Testis (tissue), 3 donors: Measurements from ENCODE around the gene CBR4. TPM values are rescaled to one million over a fixed set of nuclear protein-coding genes. Genes with fewer than 3 reads are reported as not detected.

Source experiments
- DNase-seq: peaks from one replicate; pipeline ENCODE4 v3.0.0-alpha.2; 2019
- H3K27ac ChIP-seq, 2 donors: fragments of 200-600 bp; sonication (generic); one replicate each; pipeline ENCODE4 v1.5.1; 2019
- H3K27me3 ChIP-seq: fragments of 200-600 bp; sonication (generic); one replicate; pipeline ENCODE4 v1.5.1; 2019
- H3K36me3 ChIP-seq: fragments of 200-600 bp; sonication (generic); one replicate; pipeline ENCODE4 v1.5.1; 2017; ENCODE audit warnings: low read depth; ENCODE audit errors: missing control alignments
- H3K4me1 ChIP-seq: fragments of 200-600 bp; sonication (generic); one replicate; pipeline ENCODE4 v1.5.1; 2019
- H3K4me3 ChIP-seq, 2 donors: fragments of 200-600 bp; sonication (generic); one replicate each; pipeline ENCODE4 v1.5.1; 2017 to 2019
- H3K9me3 ChIP-seq: fragments of 200-600 bp; sonication (generic); one replicate; pipeline ENCODE4 v1.5.1; 2017
- POLR2A ChIP-seq: fragments of 450-650 bp; IDR thresholded peaks from one replicate; pipeline ENCODE4 v1.6.1; 2017; ENCODE audit warnings: antibody characterized with exemption, mild to moderate bottlenecking, moderate library complexity
- WGBS, 2 donors: methylation state at CpG; one replicate each; pipeline ENCODE4 v1.1.5; 2018; 5-methylcytosine and 5-hydroxymethylcytosine counted together
- intact Hi-C: fragments of 100-400 bp; cut with DNase I; formaldehyde crosslinking; loops from one replicate; pipeline ENCODE4 v1.15.1; 2023; ENCODE audit warnings: low total_unique reads
- polyA plus RNA-seq: library from polyadenylated mRNA; stranded (reverse); fragments of 350-450 nt; fragmentation: Illumina TruSeq; extraction: RNeasy Lipid Tissue Mini Kit (QIAGEN cat#74804); gene quantifications from one replicate; pipeline ENCODE4 v1.2.3, GENCODE V29; 2014; ENCODE audit warnings: low read depth, low replicate concordance; ENCODE audit not compliant: insufficient read depth
- total RNA-seq, 2 donors: library from RNA; depleted of rRNA; stranded (reverse); fragments of >200 nt; gene quantifications; one replicate each; pipeline ENCODE4 v1.2.3, GENCODE V29; 2016
- TF ChIP-seq, protein P1 (sequence below), 3 experiments: fragments of 450-650 bp in 2 of 3; fragments of 200-600 bp in 1 of 3; sonication (generic) in 1 of 3; IDR thresholded peaks; one replicate each; pipeline ENCODE4 v1.5.1; 2016 to 2019; ENCODE audit warnings: antibody characterized with exemption in 3 of 3, mild to moderate bottlenecking in 2 of 3, moderate library complexity in 1 of 3

Gene CBR4
- total and polyA plus RNA-seq, 3 donors from 2014 or later = 14.0 to 36.4 (median 27.7) TPM

DNA sequence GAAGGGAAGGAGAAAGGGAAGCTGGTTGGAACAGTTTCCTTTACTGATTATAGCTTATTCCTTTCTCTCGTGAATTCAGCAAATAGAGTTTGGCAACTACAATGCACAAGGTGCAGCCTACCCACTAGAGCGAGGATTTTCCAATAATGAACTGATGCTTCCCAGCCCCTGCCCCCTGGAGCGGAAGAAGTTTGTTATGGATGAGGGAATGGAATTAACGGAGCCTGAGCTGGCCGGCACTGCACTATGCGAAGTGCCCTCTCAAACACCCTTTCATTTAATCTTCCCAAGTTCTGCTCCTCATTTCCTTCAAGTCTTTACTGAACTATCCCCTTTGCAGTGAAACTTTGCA is 42.5 kb upstream of the CBR4 start:
- DNase-seq = no peak
- H3K36me3 ChIP-seq = no peaks in the 10 kb centered on the region
- WGBS, 2 donors = 59 to 66% methylated on average over 6 of the region's 6 CpGs
- TF ChIP-seq, protein P1, sequence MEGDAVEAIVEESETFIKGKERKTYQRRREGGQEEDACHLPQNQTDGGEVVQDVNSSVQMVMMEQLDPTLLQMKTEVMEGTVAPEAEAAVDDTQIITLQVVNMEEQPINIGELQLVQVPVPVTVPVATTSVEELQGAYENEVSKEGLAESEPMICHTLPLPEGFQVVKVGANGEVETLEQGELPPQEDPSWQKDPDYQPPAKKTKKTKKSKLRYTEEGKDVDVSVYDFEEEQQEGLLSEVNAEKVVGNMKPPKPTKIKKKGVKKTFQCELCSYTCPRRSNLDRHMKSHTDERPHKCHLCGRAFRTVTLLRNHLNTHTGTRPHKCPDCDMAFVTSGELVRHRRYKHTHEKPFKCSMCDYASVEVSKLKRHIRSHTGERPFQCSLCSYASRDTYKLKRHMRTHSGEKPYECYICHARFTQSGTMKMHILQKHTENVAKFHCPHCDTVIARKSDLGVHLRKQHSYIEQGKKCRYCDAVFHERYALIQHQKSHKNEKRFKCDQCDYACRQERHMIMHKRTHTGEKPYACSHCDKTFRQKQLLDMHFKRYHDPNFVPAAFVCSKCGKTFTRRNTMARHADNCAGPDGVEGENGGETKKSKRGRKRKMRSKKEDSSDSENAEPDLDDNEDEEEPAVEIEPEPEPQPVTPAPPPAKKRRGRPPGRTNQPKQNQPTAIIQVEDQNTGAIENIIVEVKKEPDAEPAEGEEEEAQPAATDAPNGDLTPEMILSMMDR (IDR thresholded peaks at IDR 0.05) = no peak
- no peak for TF ChIP-seq POLR2A
- peaks cover 20% of the 10 kb centered on the region for H3K4me1 ChIP-seq
- H3K4me3 ChIP-seq = no peak overlapping the region
- intact Hi-C loops = no loop called here
- H3K27ac ChIP-seq = no peak overlapping the region
- H3K27me3 ChIP-seq = no peaks in the 10 kb centered on the region
- no peaks in the 10 kb centered on the region for H3K9me3 ChIP-seq

DNA sequence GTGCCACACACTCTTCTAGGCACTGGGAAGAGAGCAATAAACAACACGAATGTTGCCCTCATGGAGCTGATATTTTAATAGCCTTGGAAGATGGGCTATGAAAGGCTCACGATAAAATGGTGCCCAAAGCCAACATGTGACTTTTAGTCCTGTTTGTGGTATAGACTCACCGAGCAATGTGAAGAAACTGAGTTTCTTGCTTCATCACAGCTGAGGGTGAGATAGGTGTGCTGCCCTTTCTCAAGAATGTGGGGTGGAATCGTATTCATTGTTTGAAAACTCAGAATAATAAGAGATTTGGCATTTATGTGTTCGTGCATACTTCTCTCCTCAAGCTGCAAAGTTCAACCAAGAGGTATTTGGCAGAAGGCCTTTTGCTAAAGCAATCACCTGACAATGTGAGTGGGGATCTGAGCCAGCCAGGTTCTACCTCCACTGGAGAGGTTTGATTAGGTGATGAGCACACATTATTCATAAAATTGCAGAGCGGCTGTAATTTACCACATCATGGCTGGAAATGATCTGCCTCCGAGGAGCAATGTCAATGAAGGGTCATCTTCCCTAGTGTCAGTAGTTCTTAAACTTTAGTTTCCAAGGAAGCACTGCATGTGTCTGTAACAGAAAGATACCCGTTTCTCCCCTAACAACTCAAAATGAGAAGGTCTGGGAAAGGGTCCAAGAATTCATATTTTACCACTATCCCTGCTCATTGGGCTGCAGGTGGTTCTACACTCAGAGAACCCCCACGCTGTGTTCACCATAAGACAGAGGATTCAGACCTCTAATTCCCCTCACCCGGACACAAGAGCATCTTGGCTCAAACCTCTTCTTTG is 41.9 kb upstream of the CBR4 start:
- no peaks in the 10 kb centered on the region for H3K27me3 ChIP-seq
- no peak overlapping the region for H3K27ac ChIP-seq
- 76 to 77% methylated on average over 10 of the region's 10 CpGs for WGBS, 2 donors
- H3K4me1 ChIP-seq = peaks cover 18% of the 10 kb centered on the region
- no peak for TF ChIP-seq POLR2A
- TF ChIP-seq, protein P1 (IDR thresholded peaks at IDR 0.05) = no peak
- no peaks in the 10 kb centered on the region for H3K36me3 ChIP-seq
- intact Hi-C loops = no loop called here
- no peak for DNase-seq
- no peak overlapping the region for H3K4me3 ChIP-seq
- H3K9me3 ChIP-seq = no peaks in the 10 kb centered on the region

DNA sequence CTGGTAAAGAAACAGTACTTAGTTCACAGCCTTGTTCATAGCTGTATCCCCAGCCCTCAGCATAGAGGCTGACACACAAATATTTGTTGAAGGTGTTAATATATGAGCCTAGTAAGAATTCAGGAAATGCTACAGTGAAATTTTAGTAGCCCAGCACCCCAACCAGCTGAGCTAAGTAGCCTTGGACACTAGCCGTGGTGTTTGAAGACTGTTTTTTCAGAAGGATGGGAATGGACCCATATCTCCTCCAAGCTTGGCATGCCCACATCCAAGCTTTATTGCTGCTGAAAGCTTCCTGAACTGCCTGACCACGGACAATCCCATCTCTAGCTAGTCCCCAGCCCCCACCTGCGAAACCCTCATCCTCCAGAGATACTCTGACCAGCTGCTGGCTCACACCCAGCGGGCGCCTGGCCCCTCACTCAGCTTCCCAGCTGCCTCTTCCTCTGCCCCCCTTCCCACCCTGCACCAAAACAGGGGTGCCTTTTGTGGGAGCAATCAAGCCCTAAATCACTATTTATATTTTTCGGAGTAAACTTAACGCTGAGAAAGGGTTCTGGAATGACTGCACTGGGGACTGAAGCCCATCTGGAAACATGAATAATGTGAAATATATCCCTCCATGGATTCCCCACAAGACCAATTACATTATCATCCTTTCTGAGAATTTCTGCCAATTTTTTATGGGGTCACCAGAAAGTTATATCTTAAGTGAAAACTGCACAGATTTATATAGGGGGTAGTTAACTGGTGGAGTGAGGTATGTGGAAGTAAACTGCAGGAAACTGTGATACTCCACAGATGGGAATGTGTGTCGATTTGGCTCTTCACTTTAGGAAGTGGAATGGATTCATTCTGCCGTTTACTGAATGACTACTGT is 41.1 kb upstream of the CBR4 start:
- intact Hi-C loops = no loop called here
- H3K27me3 ChIP-seq = no peaks in the 10 kb centered on the region
- no peak overlapping the region for H3K4me3 ChIP-seq
- peaks cover 18% of the 10 kb centered on the region for H3K4me1 ChIP-seq
- DNase-seq = no peak
- no peaks in the 10 kb centered on the region for H3K9me3 ChIP-seq
- no peak for TF ChIP-seq POLR2A
- TF ChIP-seq, protein P1 (IDR thresholded peaks at IDR 0.05) = no peak
- H3K27ac ChIP-seq = peak overlapping the region in 1 of 2 donors; percentile 82
- no peaks in the 10 kb centered on the region for H3K36me3 ChIP-seq
- 68 to 79% methylated on average over 9 of the region's 9 CpGs for WGBS, 2 donors

DNA sequence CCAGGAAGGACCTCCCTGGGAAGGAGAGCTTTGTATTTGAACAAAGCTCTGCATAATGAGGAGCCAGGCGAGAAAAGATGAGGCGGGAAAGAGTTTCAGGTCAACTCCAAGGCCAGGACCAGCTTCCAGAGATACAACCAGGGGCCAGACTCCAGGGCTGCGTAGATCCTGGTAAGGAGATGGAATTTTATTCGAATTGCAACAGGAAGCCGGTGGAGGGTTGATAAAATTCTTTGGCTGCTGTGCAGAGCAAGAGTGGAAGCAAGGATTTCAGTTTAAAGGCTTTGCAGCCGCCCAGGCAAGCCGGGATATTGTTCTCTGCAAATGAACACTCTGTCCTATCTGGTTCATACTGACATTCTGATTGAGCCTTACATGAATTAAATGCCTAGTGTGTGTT is 40.2 kb upstream of the CBR4 start:
- H3K27me3 ChIP-seq = no peaks in the 10 kb centered on the region
- WGBS, 2 donors = 36 to 53% methylated on average over 7 of the region's 7 CpGs

More for the DNA sequence above, 40.2 kb upstream of the CBR4 start:
- DNase-seq = peak; percentile 54
- peaks cover 18% of the 10 kb centered on the region for H3K4me1 ChIP-seq
- intact Hi-C loops = no loop called here
- TF ChIP-seq POLR2A = no peak
- TF ChIP-seq, protein P1 (IDR thresholded peaks at IDR 0.05) = no peak
- H3K27ac ChIP-seq = peak overlapping the region in 1 of 2 donors; percentile 82
- H3K36me3 ChIP-seq = no peaks in the 10 kb centered on the region
- H3K4me3 ChIP-seq = no peak overlapping the region
- H3K9me3 ChIP-seq = no peaks in the 10 kb centered on the region
